ENCODE measurements around the gene PROCA1.

GRCh38 chr17:28728364-28729200 lies 16.9 kb upstream of the PROCA1 start, which contains the start of gene NEK8:
- peak; percentile 67 for TF ChIP-seq BCL3 (CRISPR knock-in tag; IDR thresholded peaks at IDR 0.05)
- TF ChIP-seq EP300 (IDR thresholded peaks at IDR 0.05; ENCODE audit: low read depth in 2 of 2, low read length in 2 of 2) = no peak
- no peak for TF ChIP-seq EP300 (CRISPR knock-in tag; IDR thresholded peaks at IDR 0.05; ENCODE audit: borderline replicate concordance)
- TF ChIP-seq POLR2A (IDR thresholded peaks at IDR 0.05; ENCODE audit: insufficient read depth in 1 of 2, low read depth in 2 of 2, low read length in 2 of 2) = peak; percentile 70 to 85
- TF ChIP-seq ZNF766 (CRISPR knock-in tag; IDR thresholded peaks at IDR 0.05; ENCODE audit: borderline replicate concordance) = peak; percentile 78; the same call in 1 of the 2 replicates
- TF ChIP-seq ZFP82 (CRISPR knock-in tag; IDR thresholded peaks at IDR 0.05; ENCODE audit: borderline replicate concordance) = 0 out of 2 replicates have a peak, but pooled peaks have one; percentile 72
- TF ChIP-seq FOXP1 (IDR thresholded peaks at IDR 0.05) = no peak
- no peak for TF ChIP-seq FOXP1 (CRISPR knock-in tag; IDR thresholded peaks at IDR 0.05)
- no peak for TF ChIP-seq BRCA1 (CRISPR knock-in tag; IDR thresholded peaks at IDR 0.05)
- no peak for TF ChIP-seq SMARCC2 (IDR thresholded peaks at IDR 0.05)

Data from HepG2 (cell line).